Activated T-helper 1 cell treated with anti-CD3 and anti-CD28 coated beads, Interleukin-2, amount 50 U/mL, for 16 hours (primary cell): Measurements from ENCODE around the gene ASS1.
"Not testable (repeated sequence)": the region's sequence is repeated elsewhere in the genome, so short reads cannot be mapped to it uniquely, and the experiment has no call there.

Experiments
- DNase-seq, 2 donors: peaks; one replicate each; pipeline ENCODE4 v3.0.0-alpha.2; 2020; ENCODE audit warnings: low read depth in 1 of 2, low spot score in 1 of 2

Gene ASS1

DNA sequence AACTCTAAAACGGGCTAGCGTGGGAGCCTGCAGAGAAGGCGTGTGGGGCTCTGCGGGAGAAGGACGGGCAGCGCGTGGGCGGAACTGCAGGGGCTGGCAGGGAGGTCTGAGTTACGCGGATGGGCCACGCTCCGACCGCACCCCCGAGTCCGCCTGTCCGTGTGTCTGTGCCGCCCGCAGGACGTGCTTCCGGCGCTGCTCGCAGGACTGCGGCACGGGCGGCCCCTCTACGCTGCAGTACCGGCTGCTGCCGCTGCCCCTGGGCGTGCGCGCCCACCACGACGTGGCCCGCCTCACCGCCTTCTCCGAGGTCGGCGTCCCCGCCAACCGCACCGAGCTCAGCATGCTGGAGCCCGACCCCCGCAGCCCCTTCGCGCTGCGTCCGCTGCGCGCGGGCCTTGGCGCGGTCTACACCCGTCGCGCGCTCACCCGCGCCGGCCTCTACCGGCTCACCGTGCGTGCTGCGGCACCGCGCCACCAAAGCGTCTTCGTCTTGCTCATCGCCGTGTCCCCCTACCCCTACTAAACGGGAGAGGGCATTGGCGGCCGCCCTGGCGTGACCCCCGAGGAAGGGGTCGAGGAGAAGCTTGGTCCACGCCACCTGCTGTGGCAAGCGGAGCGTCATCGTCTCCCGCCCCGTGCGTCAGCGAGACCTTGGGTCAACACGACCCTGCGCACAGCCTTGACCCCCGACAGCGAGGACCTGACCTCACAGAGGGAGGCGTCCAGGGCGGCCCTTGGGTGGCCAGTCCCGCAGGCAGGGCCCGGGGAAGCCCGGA lies 11.4 kb upstream of the ASS1 start:
- no peak for DNase-seq

DNA sequence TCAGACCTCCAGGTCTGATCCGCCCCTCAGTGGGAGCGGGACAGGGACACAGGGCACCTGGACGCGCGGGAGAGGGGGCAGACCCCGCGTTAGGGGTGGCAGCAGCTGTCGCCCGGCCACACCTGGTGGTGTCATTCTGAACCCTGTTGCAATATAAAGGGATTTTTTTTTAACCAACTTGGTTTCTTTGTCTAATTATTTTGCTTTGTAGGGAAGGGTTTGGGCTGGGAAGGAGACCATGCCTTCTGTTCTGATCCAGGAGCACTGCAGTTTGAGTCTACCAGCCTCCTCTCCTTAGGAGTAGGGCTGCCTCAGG lies 10.9 kb upstream of the ASS1 start:
- no peak for DNase-seq

DNA sequence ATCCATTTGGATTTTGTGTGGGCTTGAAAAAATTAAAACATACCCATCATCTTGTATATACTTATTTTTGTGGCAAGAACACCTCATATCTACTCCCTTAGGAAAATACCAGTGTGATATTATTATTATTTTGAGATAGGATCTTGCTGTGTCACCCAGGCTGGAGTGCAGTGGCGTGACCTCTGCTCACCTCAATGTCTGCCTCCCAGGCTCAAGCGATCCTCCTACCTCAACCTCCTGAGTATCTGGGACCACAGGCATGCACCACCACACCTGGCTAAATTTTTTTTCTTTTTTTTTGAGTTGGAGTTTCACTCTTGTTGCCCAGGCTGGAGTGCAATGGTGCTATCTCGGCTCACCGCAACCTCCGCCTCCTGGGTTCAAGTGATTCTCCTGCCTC lies 10.1 kb upstream of the ASS1 start:
- not testable (repeated sequence) for DNase-seq

DNA sequence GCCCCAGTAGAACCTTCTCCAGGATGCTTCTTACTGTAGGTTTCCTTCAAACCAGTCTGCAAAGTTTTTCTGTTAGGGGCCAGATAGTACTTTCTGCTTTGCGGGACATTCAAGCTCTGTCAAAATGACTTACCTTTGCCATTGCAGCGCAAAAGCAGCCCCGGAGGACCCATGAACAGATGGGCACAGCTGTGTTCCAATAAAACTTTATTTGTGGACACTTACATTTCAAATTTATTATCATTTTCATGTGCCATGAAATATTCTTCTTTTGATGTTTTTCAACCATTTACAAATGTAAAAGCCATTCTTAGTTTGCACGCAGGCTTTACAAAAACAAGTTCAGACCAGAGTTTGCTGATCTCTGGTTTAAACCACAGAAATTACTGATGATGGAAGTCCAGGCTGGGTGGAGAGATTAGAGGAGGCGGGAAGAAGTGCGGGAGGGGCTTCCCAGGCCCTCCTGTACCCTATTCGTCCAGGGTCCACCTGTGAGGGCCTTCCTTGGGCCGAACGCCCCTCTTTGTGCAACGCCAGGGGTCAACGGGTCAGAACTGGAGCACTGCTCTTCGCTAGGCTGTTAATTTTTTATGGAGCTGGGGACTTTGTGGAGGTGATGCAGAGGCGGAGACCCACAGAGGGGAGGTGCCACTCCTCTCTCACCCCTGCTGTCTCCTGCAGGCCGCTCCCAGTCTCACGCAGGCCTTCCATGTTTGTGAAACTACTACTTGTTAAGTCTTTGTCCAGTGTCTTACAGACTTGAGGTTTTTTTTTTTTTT lies 7.6 kb upstream of the ASS1 start:
- DNase-seq, result no peak

DNA sequence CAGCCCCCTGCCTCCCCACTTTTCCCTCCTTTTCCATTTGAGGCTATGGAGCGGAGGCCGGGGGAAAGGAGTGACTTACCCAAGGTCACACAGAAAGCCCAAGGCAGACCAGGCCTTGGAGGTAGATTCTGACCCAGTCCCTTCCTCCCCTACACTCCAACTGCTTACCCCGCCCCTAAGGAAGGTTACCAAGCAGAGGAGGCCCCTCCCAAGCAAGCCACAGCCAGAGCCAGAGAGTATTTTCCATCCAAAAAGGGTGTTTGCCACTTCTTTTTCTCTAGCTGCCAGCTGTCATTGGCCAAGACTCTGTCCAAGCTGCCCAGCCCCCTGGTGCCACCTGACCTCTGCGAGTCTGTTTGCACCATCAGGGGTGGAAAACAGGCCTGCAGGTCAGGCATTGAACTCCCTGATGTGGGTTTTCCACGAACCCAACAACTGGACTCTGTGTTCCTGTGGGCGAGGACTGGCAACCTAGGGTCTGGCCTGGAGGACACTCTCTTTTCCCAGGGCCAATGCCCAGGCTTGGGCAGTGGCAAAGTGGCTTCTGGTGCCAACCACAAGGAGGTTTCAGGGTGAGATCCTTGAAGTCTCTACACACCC lies 6.3 kb upstream of the ASS1 start:
- DNase-seq, result no peak

DNA sequence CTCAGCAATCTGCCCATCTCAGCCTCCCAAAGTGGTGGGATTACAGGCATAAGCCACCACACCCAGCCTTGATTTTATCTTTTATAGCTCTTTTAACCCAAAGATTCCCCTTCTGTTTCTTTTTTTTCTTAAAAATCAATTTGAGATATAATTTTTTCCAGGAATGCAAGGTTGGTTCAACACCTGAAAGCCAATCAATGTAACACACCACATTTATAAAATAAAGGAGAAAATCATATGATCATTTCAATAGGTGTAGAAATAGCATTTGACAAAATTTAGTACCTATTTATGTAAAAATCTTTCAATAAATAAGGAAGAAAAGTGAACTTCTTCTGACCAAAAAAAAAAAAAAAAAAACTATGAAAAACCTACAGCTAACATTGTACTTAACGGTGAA lies 3.7 kb upstream of the ASS1 start:
- DNase-seq, result no peak

DNA sequence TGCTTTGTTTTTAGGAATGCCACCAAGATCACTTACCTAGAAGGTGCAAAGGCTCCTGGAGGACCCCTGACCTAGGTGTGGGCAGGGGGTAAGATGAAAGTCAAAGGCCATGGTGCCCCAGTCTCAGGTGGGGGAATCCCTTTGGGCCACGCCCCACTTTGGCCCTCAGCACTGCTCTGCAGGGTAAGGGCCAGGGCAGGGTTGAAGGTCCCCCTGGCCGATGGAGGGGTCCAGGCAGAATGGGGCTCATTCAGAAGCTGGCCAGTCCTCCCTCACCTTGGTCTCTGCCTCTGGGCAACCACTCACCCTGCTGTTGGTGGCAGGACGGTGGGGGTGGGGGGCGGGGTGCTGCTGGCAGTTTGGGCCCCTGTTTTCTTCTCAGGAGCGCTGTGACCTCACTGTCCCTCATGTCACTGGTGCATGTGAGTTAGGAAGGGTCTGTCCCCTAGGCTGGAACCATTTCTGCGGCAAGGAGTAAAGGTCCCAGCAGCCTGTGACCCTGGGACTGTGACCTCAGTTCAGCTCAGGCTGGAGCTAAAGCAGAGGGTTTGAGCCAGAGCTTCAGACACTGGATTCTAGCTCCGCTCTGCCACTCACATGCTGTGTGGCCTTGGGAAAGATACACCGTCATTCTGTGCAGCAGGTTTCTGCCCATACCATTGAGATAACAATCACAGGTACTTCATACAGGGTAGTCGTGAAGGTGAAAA lies 1.9 kb upstream of the ASS1 start:
- no peak for DNase-seq

DNA sequence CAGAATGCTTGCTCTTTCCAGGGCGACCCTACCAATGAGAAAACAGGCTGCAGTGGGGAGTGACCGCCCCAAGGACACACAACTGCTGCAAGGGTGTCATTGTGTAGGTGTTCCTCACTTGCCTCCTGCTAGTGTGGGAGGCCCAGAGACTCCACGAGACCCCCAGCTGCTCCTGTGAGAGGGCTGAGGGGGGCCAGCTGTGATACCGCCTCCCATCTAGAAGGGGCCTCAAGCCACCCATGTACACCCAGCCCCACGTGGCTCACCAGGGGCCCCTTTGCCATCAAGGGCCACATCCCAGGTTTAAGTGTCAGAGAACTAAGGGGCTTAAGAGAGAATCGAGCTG lies 1.3 kb upstream of the ASS1 start:
- DNase-seq, result no peak

DNA sequence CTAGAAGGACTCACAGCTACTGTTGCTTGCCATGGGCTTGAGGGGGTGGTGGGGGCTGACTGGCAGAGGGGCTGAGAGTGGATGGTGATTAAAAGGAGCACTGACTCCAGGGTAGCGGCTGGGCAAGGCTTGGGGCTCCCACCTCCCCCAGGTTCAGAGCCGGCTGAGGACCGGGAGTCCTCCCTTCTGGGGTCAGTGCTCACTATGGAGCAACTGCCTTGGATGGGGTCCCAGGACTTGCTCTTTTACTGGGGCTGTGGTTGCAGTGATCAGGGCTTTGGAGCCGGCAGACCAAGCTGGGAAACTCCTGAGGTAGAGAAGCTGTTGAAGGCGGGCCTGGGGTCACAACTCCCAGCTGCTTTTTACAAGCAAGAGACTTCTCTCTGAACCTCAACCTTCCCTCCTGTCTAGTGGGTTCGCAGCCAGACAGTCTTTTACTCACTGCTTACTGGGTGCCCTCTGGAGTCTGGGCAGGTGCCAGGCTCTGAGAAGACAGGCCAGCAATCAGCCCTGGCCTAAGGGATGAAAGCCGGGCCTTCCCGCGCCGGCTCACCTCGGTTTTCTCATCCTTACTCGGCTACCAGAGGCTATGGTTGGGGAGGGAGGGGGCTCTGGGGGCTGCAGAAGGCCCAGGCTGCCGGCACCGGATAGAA lies 795 bp upstream of the ASS1 start:
- no peak for DNase-seq

DNA sequence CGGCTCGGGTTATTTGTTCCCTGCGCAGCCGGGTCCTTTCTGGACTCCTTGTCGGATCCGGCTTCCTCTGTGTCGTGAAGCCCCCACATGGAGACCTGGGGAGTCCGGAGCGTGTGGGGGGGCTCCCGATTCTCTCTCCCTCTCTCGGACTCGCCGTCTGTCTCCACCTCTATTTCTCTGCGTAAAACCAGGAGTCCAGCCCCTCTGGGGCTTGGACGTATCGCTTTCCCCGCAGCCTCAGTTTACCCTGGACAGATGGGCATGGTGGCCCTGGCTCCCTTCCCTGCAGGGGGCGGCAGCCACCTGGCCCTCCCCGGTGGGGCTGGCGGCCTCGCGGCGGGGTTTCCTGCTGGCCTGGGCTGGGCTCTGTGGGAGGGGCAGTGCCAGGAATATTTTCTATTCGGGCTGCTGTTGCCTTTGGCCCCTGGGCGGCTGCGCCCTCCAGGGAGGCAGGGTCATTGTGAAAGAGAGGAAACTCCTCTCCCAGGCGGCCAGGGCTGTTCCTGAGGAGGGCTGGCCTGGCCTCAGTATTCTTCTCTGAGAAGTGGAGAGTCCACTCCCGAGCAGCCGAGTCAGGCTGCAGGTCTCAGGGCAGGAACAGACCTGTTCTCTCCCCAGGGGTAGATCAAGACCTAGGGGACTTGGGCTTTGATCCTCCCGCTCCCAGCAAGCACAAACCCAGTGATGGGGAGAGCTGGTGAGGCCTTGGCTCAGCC lies 665 bp downstream of the ASS1 start:
- DNase-seq, result no peak

DNA sequence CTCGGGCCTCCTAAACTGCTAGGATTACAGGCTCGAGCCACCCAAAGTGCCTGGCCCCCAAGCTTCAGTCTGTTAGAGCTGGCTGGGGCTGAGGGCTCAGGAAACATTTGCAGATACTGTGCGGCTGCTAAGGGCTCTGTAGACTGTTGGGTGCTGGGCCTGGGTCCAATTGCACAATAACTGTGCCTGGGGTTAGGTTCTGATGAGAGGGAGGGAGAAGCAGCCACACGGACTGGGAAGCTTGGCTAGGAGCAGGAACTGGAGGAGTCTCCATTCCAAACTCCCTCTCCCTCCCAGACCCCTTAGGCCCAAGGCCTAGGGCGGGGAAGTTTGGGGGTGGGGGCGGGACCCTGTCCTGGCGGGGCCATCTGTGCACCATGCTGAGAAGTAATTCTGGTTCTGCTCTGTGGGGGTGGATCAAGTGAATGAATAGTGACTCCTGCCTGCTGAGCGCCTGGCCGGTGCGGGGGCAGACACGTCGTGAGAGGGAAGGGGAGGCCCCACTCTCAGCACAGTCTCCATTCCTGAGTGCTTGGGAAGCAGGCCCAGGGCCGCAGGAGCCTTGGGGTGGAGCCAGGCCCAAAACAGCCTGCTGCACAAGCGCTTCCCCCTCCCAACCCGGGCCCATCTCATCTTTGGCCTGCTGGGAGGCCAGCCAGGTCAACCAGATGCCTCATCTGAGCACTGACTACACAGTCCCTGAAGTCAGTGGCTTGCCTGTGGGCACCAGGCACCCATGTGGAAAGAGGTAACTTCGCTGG lies 1.5 kb downstream of the ASS1 start:
- no peak for DNase-seq

DNA sequence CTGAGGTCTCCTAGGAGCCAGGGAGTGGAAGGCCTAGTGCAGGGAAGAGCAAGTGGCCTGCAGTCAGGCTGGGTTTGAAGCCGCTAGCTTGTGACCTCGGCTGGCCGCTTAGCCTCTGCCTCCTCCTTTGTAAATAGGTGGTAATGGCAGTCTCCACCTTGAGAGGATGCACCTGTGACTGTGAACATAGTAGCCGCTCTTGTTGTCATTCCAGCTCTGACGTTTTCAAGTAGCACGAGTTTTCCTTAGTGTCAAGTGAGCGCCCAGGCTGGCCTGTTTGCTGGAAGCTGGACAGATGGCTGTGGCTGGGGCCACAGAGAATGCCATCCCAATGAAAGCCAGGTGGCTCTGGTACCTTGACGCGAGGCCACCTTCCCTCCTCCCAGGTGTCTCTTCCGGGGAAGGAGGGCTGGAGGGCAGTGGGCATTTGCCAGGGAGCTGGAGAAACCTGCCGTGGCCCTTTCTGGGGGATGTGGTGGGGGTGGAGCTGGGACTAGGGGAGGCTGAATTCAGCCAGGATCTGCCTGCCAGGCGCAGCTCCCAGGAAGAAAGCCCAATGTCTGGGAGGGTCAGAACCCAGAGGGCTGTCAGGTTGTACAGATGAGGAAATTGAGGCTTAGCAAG lies 2.5 kb downstream of the ASS1 start:
- no peak for DNase-seq

DNA sequence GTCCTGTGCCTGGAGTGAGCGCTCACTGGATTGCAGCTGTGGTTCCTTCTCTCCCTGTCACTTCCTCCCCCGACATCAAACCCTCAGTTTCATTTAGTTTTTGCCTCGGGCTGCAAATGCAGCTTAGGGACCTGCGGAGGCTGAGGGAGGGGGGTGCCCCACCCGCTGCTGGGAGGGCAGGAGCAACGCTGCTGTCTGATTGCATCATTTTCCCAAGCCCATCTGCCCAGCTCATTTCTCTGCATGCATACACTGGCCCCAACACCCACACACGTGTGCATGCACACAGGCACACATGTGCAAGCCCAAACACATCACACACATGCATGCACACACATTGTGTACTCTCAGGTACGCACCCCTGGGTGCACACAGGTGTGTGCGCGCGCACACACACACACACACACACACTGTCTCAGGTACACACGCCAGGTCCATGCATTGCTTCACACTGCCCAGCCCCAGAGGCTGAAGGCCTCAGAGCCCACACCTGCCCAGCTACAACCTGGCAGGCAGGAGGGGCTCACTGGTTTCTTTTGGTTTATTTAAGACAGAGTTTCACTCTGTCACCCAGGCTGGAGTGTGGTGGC lies 3.4 kb downstream of the ASS1 start:
- no peak for DNase-seq

DNA sequence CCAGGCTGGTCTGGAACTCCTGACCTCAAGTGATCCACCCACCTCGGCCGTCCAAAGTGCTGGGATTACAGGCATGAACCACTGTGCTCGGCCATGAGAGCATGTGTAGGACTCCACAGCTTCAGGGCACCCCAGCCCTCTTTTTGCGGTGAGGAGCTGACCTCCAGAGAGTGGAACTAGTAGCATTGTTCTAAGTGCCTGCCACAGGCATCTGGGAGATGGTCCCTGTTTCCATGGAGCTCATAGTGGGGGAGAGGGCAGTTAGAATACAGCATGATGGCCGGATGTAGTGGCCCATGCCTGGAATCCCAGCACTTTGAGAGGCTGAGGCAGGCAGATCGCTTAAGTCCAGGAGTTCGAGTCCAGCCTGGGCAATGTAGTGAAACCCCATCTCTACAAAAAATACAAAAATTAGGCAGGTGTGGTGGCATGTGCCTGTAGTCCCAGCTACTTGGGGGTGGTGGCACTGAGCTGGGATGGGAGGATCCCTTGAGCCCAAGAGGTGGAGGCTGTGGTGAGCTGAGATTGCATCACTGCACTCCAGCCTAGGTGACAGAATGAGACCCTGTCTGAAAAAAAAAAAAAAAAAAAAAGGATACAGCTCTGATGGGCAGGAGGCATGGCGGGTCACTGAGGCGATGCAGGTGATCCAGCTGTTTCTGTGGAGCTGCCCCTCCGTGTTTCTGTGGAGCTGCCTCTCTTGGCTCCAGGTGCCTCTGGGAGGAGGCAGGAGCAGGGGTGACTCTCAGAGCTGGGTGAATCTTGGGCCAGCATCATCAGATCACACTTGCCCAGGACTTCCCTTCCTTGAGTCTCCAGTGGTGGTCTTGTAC lies 4.2 kb downstream of the ASS1 start:
- no peak for DNase-seq

DNA sequence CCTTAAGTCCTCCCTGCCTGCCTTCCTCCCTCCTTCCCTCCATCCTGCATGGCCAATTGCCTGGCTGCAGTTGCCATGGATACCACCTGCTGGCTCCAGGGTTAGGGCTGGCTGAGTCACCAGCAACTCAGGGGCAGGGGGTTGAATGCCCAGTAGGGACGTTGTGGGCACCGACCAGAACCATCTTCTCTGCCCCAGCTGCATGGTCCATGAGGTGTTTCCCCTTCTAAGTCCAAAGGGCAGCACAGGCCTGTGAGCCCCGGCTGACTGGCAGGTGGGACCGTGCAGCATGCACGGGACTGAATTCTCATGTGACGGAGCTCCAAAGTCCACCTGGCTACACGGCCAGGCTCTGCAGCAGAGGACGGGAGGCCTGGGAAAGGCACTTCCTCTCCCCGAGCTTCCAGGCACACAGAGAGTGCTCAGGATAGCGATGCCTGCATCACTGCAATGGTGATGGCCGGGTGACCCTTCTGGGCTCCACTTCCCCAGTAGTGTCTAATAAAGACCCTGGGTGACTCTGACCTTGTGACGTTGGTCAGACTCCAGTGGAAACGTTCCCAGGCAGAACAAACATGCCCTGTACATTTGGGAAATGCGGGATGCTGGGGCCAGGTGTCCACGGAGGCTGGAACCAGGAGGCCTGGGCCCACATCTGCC lies 5.7 kb downstream of the ASS1 start:
- no peak for DNase-seq

DNA sequence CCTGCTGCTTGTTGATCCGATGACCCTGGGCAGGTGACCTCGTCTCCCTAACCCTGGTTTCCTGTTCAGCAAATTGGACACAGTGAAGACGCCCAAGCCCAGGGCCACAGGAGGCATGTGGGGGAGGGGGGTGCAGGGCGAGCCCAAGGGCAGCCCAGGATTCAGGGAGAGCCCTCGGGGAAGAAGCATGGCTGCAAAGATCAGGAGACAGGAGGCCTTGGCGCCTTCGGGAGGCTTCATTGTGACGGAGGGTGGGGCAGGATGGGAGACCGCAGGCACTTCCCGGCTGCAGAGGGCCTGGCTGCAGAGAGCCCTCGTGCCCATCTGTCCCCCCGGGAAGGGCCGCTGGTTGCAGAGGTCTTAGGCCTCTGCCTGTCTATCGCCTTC lies 6.2 kb downstream of the ASS1 start:
- DNase-seq, result no peak

DNA sequence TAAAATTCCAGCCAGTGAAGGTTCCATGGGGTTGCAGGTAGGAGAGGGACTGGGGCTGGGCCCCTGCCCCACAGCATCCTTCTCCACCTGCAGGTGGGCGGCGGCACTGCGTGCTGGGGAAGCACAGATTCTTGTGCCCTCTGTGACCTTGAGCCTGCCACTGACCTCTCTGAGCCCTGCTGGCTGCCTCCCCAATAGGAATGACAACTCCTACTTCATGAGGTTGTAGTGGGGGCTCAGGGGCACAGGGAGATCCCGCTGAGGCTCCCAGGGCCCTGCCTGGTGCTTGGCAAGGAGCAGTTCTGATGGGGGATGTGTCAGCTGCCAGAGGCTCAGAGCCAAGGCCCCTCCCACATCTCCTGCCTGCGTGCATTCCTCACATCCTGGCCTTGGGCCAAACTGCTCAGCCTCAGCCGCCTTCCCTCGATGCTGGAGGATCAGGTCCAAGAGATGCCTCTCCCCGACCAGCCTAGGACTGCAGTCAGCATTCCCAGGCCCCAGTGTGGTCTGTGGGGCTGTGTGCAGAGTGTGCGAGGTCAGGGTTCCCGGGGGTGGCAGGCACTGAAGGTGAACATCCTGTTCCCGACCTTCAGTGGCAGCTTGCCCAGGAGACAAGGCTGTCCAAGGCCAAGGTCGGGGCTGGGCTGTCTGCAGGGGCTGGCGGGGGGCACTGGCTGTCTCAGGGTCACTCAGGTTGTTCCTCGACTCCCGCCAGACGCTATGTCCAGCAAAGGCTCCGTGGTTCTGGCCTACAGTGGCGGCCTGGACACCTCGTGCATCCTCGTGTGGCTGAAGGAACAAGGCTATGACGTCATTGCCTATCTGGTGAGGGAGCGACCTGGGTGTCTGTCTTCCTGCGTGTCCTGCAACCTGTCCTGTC lies 7.0 kb downstream of the ASS1 start:
- DNase-seq, result no peak
